ENCODE data around the gene SRF.

GRCh38 chr6:43144879-43145278 lies 26.2 kb upstream of the SRF start:
- TF ChIP-seq TAF1 (IDR thresholded peaks at IDR 0.05; ENCODE audit: borderline replicate concordance, insufficient read depth, low read length) (no peak), REST (IDR thresholded peaks at IDR 0.05; ENCODE audit: insufficient read depth in 1 of 2, low read depth in 2 of 2, low read length in 2 of 2) (no peak), POLR2AphosphoS5 (IDR thresholded peaks at IDR 0.05; ENCODE audit: low read depth, low read length) (no peak), SIN3A (IDR thresholded peaks at IDR 0.05; ENCODE audit: borderline replicate concordance, insufficient read depth, low read length) (no peak), FOXP2 (optimal IDR thresholded peaks at IDR 0.05; ENCODE audit: borderline replicate concordance, extremely low read depth, extremely low read length, insufficient read depth) (no peak)
